GM19328 (cell line): Measurements from ENCODE around the gene ANO2.

Experiments used
- ATAC-seq: cut with Tn5 transposase; IDR thresholded peaks from one replicate; pipeline ENCODE4 v1.9.1; 2021; ENCODE audit warnings: mild to moderate bottlenecking, moderate library complexity; ENCODE audit not compliant: unreplicated experiment

Gene ANO2

GRCh38 chr12:5964913-5965900, 20.1 kb upstream of the ANO2 start:
- ATAC-seq, result no peak

- no peak for ATAC-seq
Observed at GRCh38 chr12:5963515-5963914, 18.5 kb upstream of the ANO2 start.

GRCh38 chr12:5960783-5961182, 15.7 kb upstream of the ANO2 start:
- no peak for ATAC-seq

- ATAC-seq, result no peak
Observed at GRCh38 chr12:5956987-5957386, 11.9 kb upstream of the ANO2 start.

- no peak for ATAC-seq
Observed at GRCh38 chr12:5954661-5955060, 9.6 kb upstream of the ANO2 start.

GRCh38 chr12:5953835-5954586, 9.0 kb upstream of the ANO2 start:
- ATAC-seq, result no peak

- no peak for ATAC-seq
Observed at GRCh38 chr12:5952031-5952430, 7.0 kb upstream of the ANO2 start.

- no peak for ATAC-seq
Observed at GRCh38 chr12:5948696-5949095, 3.6 kb upstream of the ANO2 start.

GRCh38 chr12:5947006-5947405, 1.9 kb upstream of the ANO2 start:
- ATAC-seq, result no peak

- ATAC-seq, result no peak
Observed at GRCh38 chr12:5946388-5946787, 1.3 kb upstream of the ANO2 start.

GRCh38 chr12:5944688-5945070, 380 bp downstream of the ANO2 start:
- ATAC-seq, result no peak

GRCh38 chr12:5944053-5944452, 1.0 kb downstream of the ANO2 start:
- no peak for ATAC-seq

GRCh38 chr12:5941907-5942306, 3.2 kb downstream of the ANO2 start:
- no peak for ATAC-seq

- ATAC-seq, result no peak
Observed at GRCh38 chr12:5927732-5928516, 17.1 kb downstream of the ANO2 start.

GRCh38 chr12:5925646-5926045, 19.4 kb downstream of the ANO2 start:
- ATAC-seq, result no peak

GRCh38 chr12:5924342-5924741, 20.7 kb downstream of the ANO2 start:
- no peak for ATAC-seq

GRCh38 chr12:5923751-5924150, 21.3 kb downstream of the ANO2 start:
- no peak for ATAC-seq

- ATAC-seq, result no peak
Observed at GRCh38 chr12:5923043-5923605, 21.9 kb downstream of the ANO2 start.

GRCh38 chr12:5921966-5922899, 22.8 kb downstream of the ANO2 start:
- ATAC-seq, result no peak
